PC-9 (cell line): Measurements from ENCODE around the gene TNFRSF1A.

Experiments
- CTCF ChIP-seq: fragments of 200-600 bp; sonication (generic); conservative IDR thresholded peaks from 2 replicates; pipeline ENCODE4 v1.6.1; 2017; ENCODE audit warnings: mixed run types, antibody characterized with exemption, mild to moderate bottlenecking, moderate library complexity
- EZH2 ChIP-seq: fragments of 200-600 bp; sonication (generic); IDR thresholded peaks from 2 replicates; pipeline ENCODE4 v1.8.0; 2017; ENCODE audit warnings: antibody characterized with exemption, low read depth

- TF ChIP-seq CTCF (no peak), EZH2 (no peak)
These were observed 12.9 kb upstream of the TNFRSF1A start for GRCh38 chr12:6354495-6355393.
